GM18517 (cell line): ENCODE results near the gene SLC39A5.
"Not testable (repeated sequence)": the region's sequence is repeated elsewhere in the genome, so short reads cannot be mapped to it uniquely, and the experiment has no call there.

Experiments used
- ATAC-seq: cut with Tn5 transposase; IDR thresholded peaks from one replicate; pipeline ENCODE4 v1.9.1; 2021; ENCODE audit warnings: mild to moderate bottlenecking, moderate library complexity; ENCODE audit not compliant: unreplicated experiment

Gene SLC39A5

DNA sequence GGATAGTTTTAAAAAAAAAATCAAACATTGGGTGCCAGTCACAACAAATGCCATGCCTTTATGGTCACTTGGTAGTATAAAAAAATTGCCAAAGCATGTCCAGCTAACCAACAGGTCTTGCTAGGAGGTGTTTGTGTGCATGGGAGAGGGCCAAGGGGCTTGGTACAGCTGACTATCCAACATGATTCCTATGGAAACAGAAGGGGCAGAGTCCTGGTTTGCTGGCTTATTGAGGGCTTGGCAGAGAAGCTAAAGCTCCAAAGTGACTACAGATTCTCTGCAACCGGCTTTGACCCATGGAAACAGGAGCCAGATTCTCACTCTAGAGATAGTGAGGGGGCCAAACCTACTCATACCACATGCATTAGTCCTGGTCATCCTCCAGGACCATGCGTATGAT is 42.6 kb downstream of the SLC39A5 start:
- ATAC-seq: not testable (repeated sequence)

DNA sequence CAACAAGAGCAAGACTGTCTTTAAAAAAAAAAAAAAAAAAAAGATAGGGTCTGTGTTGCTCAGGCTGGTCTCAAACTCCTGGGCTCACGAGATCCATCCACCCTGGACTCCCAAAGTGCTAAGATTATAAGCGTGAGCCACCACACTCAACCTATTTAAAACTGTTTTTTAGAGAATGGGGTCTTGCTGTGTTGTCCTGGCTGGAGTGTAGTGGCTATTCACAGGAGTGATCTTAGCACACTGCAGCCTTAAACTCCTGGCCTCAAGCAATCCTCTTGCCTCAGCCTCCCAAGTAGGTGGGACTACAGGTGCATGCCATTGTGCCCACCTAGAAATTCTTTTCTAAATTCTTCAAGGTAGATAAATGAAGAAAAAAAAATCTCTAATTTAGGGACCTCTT is 44.4 kb downstream of the SLC39A5 start:
- ATAC-seq: no peak

DNA sequence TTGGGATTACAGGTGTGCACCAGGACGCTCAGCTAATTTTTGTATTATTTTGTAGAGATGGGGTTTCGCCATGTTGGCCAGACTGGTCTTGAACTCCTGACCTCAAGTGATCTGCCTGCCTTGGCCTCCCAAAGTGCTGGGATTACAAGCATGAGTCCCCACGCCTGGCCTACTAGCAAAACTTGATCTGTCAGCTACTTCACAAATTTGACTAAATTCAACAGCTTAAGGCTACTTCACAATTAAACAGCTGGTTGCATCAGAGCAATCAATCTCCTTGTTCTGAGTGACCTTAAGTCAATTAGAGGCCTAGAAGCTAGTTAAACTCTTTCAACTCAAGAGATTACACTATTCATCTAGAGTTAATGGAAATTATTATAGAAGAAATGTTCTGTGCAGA is 49.1 kb downstream of the SLC39A5 start:
- no peak for ATAC-seq

DNA sequence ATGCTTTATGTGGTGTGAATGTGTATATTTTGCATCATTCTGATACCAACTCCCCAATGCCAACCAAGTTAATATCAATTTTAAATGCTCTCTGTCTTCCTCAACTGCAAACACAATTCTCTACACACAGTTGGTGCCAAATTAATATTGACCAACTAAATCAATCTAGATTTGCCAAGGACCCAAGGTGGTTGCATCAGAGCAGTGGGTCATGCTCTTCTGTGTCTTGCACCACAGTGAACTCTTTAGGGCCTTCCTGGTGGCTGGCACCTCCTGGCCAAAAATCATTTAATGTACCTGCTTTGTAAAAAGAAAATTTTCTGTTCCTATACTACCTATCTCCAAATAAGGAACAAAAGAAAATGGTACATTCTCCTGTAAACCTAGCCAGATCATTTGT is 51.0 kb downstream of the SLC39A5 start:
- no peak for ATAC-seq

DNA sequence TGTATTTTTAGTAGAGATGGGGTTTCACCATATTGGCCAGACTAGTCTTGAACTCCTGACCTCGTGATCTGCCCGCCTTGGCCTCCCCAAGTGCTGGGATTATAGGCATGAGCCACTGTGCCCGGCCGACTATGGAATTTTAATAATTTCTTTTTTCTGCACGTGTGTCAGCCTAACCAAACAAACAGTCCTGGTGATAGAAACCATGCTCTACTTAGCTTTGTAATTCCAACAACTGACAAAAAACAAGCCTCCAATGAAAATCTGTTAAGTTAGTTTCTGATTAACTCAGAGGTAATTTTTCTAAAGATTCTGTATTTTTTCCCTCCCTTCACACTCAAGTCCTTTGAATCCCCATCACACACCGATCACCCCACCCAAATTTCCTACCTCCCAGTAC is 52.2 kb downstream of the SLC39A5 start:
- ATAC-seq: no peak

DNA sequence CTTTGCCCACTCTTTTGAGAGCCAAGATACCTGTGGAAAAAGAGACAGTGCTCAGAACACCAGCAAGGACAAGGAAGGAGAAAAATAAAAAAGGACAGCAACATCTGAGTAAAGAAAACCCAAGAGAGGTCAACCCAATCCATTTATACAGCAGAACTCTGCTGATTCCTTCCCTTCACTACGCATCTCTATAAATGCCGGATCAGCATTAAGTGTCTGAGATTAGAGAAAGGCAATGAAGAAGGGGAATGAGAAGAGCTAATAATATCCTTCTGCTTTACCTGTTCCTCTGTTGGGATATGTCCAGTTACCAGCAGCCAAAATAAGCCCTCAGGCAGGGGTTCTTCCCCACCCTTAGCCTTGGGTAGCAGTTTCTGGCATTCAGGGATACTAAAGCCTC is 52.7 kb downstream of the SLC39A5 start:
- ATAC-seq: no peak

DNA sequence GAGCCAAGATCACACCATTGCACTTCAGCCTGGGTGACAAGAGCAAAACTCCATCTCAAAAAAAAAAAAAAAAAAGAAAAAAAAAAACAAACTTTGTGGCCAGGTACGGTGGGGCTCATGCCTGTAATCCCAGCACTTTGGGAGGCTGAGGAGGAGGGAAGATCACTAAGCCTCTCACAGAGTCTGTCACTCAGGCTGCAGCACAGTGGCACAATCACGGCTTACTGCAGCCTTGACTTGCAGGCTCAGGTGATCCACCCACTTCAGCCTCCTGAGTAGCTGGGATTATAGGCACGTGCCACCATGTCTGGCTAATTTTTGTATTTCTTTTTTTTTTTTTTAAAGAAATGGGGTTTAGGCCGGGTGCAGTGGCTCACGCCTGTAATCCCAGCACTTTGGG is 54.4 kb downstream of the SLC39A5 start:
- not testable (repeated sequence) for ATAC-seq

DNA sequence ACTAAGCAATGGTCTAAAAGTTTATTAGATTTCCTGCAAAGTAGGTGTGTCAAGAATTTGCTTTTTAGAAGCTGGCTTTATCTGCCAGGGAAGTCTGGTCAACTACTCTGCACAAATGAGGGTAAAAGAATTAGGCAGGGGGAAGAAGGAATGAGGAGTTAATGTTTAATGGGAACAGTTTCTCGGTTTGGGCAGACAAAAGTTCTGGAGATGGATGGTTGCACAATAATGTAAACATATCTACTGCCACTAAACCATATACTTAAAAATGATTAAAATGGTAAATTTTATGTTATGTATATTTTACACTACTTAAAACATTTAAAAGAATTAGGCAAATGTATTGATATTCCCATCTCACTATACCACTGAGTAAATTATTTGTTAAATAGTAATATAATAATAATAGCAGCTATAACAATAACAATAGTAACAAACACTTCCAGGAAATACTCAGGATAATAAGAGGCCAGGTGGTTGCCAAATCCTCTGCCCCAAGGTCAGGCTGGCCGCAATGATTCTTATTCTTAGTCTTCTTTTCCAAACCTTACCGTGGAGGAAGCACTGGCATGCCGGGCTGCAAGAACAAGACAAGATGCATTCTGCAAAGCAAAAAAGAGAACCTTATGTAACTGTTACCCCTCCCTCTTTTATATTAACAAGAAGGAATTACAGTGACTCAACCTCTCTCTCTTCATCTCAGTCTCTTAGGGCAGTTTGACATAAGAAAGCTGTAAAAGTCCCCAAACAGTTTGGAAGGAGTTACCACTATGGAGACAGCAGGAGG is 56.4 kb downstream of the SLC39A5 start:
- no peak for ATAC-seq
